Mesendoderm (in vitro differentiated cells): ENCODE data around the gene ABCC4.

Source experiments
- DNase-seq: peaks from one replicate; pipeline ENCODE4 v3.0.0; 2013
- H2AK5ac ChIP-seq: 2 replicates; pipeline ENCODE4 v1.6.1; 2013; ENCODE audit warnings: low read length, inconsistent platforms
- H2BK120ac ChIP-seq: 2 replicates; pipeline ENCODE4 v1.6.1; 2013; ENCODE audit warnings: low read depth, mild to moderate bottlenecking, low read length, moderate library complexity, mixed read lengths
- H2BK15ac ChIP-seq: replicated peaks from 2 replicates; pipeline ENCODE4 v1.6.1; 2013; ENCODE audit warnings: low read depth, mild to moderate bottlenecking, moderate library complexity
- H2BK5ac ChIP-seq: 2 replicates; pipeline ENCODE4 v1.6.1; 2013; ENCODE audit warnings: low read length, inconsistent platforms
- H3K18ac ChIP-seq: 2 replicates; pipeline ENCODE4 v1.6.1; 2013; ENCODE audit warnings: mild to moderate bottlenecking, low read length, mixed read lengths
- H3K23ac ChIP-seq: one replicate; pipeline ENCODE4 v1.6.1; 2013; ENCODE audit warnings: low read length
- H3K27ac ChIP-seq: 2 replicates; pipeline ENCODE4 v1.5.1; 2013; ENCODE audit warnings: low read depth, mild to moderate bottlenecking, inconsistent platforms, low read length, moderate library complexity
- H3K27me3 ChIP-seq: 2 replicates; pipeline ENCODE4 v1.6.1; 2013; ENCODE audit warnings: low read length, control low read depth, mild to moderate bottlenecking, inconsistent platforms; ENCODE audit not compliant: insufficient read depth, poor library complexity
- H3K36me3 ChIP-seq: 2 replicates; pipeline ENCODE4 v1.6.1; 2013; ENCODE audit warnings: low read length, inconsistent platforms; ENCODE audit not compliant: control insufficient read depth, insufficient read depth
- H3K4ac ChIP-seq: one replicate; pipeline ENCODE4 v1.6.1; 2013; ENCODE audit warnings: low read depth, mild to moderate bottlenecking, low read length, moderate library complexity
- H3K4me1 ChIP-seq: 2 replicates; pipeline ENCODE4 v1.6.1; 2013; ENCODE audit warnings: low read depth, low read length, inconsistent platforms; ENCODE audit not compliant: control insufficient read depth
- H3K4me2 ChIP-seq: 2 replicates; pipeline ENCODE4 v1.6.1; 2013; ENCODE audit warnings: low read length
- H3K4me3 ChIP-seq: 2 replicates; pipeline ENCODE4 v1.5.1; 2013; ENCODE audit warnings: mild to moderate bottlenecking, low read length
- H3K56ac ChIP-seq: one replicate; pipeline ENCODE4 v1.6.1; 2013; ENCODE audit warnings: low read length
- H3K79me1 ChIP-seq: 2 replicates; pipeline ENCODE4 v1.6.1; 2013; ENCODE audit warnings: low read length, inconsistent platforms
- H3K79me2 ChIP-seq: 2 replicates; pipeline ENCODE4 v1.6.1; 2013; ENCODE audit warnings: mild to moderate bottlenecking, low read length; ENCODE audit not compliant: control insufficient read depth, insufficient read depth
- H3K9ac ChIP-seq: 2 replicates; pipeline ENCODE4 v1.6.1; 2013; ENCODE audit warnings: low read length, inconsistent platforms
- H4K5ac ChIP-seq: one replicate; pipeline ENCODE4 v1.6.1; 2013; ENCODE audit warnings: low read length
- H4K8ac ChIP-seq: one replicate; pipeline ENCODE4 v1.6.1; 2013; ENCODE audit warnings: low read depth, mild to moderate bottlenecking, control low read depth, low read length, moderate library complexity
- WGBS: extraction: QIAGEN DNeasy Blood & Tissue Kit; methylation state at CpG from one replicate; pipeline ENCODE4 v1.1.7; 2013; ENCODE audit warnings: low lambda C conversion rate, missing lambda C conversion rate; ENCODE audit not compliant: insufficient coverage; ENCODE audit errors: extremely low coverage; 5-methylcytosine and 5-hydroxymethylcytosine counted together

Gene ABCC4

DNA sequence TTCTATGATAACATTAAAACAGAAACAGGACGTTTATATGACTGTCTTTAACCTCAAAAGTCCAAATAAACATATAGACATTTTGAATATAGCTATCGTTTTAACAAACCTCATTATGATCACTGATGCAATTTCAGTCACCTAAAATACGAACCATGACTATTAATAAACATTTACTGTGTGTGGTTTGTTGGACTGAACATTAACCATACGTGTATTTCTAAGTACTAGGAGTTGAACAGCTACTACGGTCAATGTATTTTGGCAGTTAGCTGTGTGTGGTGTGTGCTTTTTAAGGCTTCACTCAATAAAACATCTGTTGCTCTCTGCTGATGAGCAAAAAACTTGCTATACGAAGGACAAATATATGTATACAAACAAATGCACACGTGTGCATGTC, 281.4 kb downstream of the ABCC4 start:
- H3K4me1 ChIP-seq, result no peaks in the 10 kb centered on the region
- H4K8ac ChIP-seq, result no peak overlapping the region
- no peak overlapping the region for H3K23ac ChIP-seq
- no peak overlapping the region for H3K9ac ChIP-seq
- H3K56ac ChIP-seq, result no peak overlapping the region
- H2AK5ac ChIP-seq, result no peak overlapping the region
- H3K18ac ChIP-seq, result no peak overlapping the region
- H3K4me3 ChIP-seq, result no peak overlapping the region
- no CpG with 5 or more reads among the region's 7 CpGs for WGBS
- no peak overlapping the region for H2BK120ac ChIP-seq
- H3K4ac ChIP-seq, result no peak overlapping the region
- DNase-seq, result no peak
- H3K36me3 ChIP-seq, result no peaks in the 10 kb centered on the region
- no peaks in the 10 kb centered on the region for H3K27me3 ChIP-seq
- H3K79me1 ChIP-seq, result no peaks in the 10 kb centered on the region
- H3K79me2 ChIP-seq, result no peaks in the 10 kb centered on the region
- H4K5ac ChIP-seq, result no peak overlapping the region
- no peak overlapping the region for H2BK15ac ChIP-seq
- H3K27ac ChIP-seq, result no peak overlapping the region
- no peak overlapping the region for H3K4me2 ChIP-seq
- no peak overlapping the region for H2BK5ac ChIP-seq

DNA sequence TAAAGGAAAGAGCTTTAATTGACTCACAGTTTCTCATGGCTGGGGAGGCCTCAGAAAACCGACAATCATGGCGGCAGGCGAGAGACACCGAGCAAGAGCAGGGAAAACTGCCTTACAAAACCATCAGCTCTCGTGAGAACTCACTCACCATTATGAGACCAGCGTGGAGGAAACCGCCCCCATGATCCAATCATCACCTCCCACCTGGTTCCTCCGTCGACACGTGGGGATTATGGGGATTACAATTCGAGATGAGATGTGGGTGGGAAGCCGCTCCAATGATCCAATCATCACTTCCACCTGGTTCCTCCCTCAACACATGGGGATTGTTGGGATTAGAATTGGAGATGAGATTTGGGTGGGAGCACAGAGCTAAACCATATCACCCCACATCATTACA, 293.9 kb downstream of the ABCC4 start:
- no CpG with 5 or more reads among the region's 12 CpGs for whole genome bisulfite sequencing
- H3K18ac ChIP-seq, result no peak overlapping the region

DNA sequence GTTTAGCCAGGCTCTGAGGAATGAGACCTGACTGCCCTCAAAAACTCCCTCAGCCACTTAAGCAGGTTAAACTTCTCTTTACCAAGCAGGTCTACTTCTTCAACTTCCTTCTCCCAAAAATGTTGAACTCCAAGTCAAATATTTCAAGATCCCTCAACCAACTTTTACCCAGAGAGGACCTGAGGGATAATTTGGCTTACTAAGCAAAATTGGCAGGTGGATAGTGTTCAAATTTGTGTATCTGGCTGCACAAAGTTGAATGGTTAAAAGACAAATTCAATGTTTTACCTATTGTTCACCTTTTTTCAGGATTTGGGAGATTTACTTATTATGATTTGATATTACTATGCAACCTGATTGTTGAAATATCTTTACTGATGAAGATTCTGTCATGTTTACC, 296.0 kb downstream of the ABCC4 start:
- Histone ChIP-seq H3K27me3 (no peaks in the 10 kb centered on the region), H2BK120ac (no peak overlapping the region), H4K5ac (no peak overlapping the region)

More for the DNA sequence above, 293.9 kb downstream of the ABCC4 start:
- Histone ChIP-seq H3K4me3 (no peak overlapping the region), H3K79me2 (no peaks in the 10 kb centered on the region), H3K4ac (no peak overlapping the region), H4K5ac (no peak overlapping the region), H2BK120ac (no peak overlapping the region), H4K8ac (no peak overlapping the region), H2BK15ac (no peak overlapping the region), H2BK5ac (no peak overlapping the region), H3K9ac (no peak overlapping the region), H3K79me1 (no peaks in the 10 kb centered on the region), H3K27ac (no peak overlapping the region), H3K23ac (no peak overlapping the region), H3K4me1 (no peaks in the 10 kb centered on the region), H3K27me3 (no peaks in the 10 kb centered on the region), H3K36me3 (no peaks in the 10 kb centered on the region), H3K56ac (no peak overlapping the region), H3K4me2 (no peak overlapping the region), H2AK5ac (no peak overlapping the region)
- peak; percentile 34 for DNase-seq

DNA sequence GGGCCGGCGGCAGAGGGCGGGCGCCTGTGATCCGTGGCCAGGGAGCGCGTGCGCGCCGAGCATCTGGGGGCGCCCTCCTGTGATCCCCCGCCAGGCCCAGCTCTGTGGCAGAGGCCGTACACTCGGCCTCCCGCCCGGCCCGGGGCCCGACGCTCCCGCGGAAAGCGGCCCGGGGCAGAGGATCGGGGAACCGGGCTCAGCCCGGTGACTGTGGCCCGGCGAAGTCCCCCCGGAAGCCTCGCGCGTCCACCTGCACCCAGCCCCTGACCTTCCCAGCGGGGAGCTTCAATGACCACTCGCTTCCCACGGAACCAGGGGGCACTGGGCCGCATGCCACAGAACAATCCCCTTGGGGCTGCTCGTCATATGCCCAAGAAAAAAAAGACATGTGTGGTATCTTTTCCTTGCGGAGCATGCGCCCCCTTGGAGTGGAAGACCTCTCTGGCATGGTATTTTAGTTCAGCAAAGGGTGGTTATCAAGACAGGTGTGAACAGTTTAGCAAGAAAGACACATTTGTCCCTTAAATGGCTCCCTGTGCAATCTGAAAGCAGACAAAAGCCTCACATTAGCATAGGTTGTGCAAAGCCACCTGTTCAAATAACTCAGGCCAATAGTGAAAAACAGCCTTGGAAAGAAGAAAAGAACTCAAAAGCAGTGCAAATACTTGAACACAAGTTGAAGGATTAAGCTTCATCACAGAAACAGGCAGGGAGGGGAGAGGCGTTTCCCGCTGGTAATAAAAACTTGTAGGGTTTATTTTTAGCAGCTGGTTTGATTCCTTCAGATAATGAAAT, 298.0 kb downstream of the ABCC4 start:
- no peak overlapping the region for H4K8ac ChIP-seq
- no peaks in the 10 kb centered on the region for H3K27me3 ChIP-seq
- peak overlapping the region; percentile 36 for H3K9ac ChIP-seq
- H4K5ac ChIP-seq, result no peak overlapping the region
- no peak overlapping the region for H2BK5ac ChIP-seq
- peak overlapping the region; percentile 28 for H3K4me2 ChIP-seq
- no peaks in the 10 kb centered on the region for H3K36me3 ChIP-seq
- no peak overlapping the region for H2BK15ac ChIP-seq
- no peak overlapping the region for H2BK120ac ChIP-seq
- no peak overlapping the region for H3K18ac ChIP-seq
- no peaks in the 10 kb centered on the region for H3K79me2 ChIP-seq
- no peaks in the 10 kb centered on the region for H3K4me1 ChIP-seq
- H3K23ac ChIP-seq, result no peak overlapping the region
- H3K4ac ChIP-seq, result no peak overlapping the region
- H3K79me1 ChIP-seq, result no peaks in the 10 kb centered on the region
- H3K4me3 ChIP-seq, result no peak overlapping the region
- peak overlapping the region; percentile 70 for H3K56ac ChIP-seq
- WGBS, result no CpG with 5 or more reads among the region's 41 CpGs
- H3K27ac ChIP-seq, result no peak overlapping the region
- H2AK5ac ChIP-seq, result no peak overlapping the region
- no peak for DNase-seq

More for the DNA sequence above, 296.0 kb downstream of the ABCC4 start:
- no peak overlapping the region for H3K4me3 ChIP-seq
- no peak overlapping the region for H3K4ac ChIP-seq
- no peak overlapping the region for H3K4me2 ChIP-seq
- no peak overlapping the region for H2AK5ac ChIP-seq
- H3K18ac ChIP-seq, result no peak overlapping the region
- no peaks in the 10 kb centered on the region for H3K79me1 ChIP-seq
- H3K23ac ChIP-seq, result no peak overlapping the region
- H3K56ac ChIP-seq, result no peak overlapping the region
- no peaks in the 10 kb centered on the region for H3K79me2 ChIP-seq
- no peak overlapping the region for H4K8ac ChIP-seq
- no peak overlapping the region for H3K27ac ChIP-seq
- DNase-seq, result no peak
- H3K4me1 ChIP-seq, result no peaks in the 10 kb centered on the region
- no peaks in the 10 kb centered on the region for H3K36me3 ChIP-seq
- no peak overlapping the region for H3K9ac ChIP-seq
- no peak overlapping the region for H2BK5ac ChIP-seq
- H2BK15ac ChIP-seq, result no peak overlapping the region

DNA sequence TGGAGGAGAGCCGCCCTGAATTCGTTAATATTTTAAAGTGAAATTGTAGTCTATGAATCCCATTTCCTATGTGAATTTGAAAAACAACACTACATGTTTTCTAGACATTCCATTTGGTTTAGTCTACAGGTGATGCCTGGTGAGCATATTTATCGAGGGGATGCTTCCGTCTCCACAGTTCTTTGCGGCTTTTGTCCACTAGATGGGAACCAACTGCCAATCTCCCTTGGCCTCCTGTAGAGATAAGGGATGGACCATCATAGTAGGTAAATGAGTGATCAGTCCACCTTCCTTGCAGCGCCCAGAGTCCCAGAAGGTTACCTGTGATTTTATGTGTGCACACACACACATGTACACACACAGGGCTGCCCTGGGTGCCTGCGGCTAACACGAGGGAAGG, 299.1 kb downstream of the ABCC4 start:
- Histone ChIP-seq H3K79me2 (no peaks in the 10 kb centered on the region), H2BK15ac (no peak overlapping the region), H3K23ac (no peak overlapping the region), H3K79me1 (no peaks in the 10 kb centered on the region), H4K8ac (no peak overlapping the region), H3K4me3 (no peak overlapping the region), H3K4me1 (no peaks in the 10 kb centered on the region), H3K27me3 (no peaks in the 10 kb centered on the region), H3K36me3 (no peaks in the 10 kb centered on the region), H2BK120ac (no peak overlapping the region), H3K4ac (no peak overlapping the region), H4K5ac (no peak overlapping the region), H3K9ac (no peak overlapping the region), H3K56ac (no peak overlapping the region), H2BK5ac (no peak overlapping the region), H3K4me2 (no peak overlapping the region), H2AK5ac (no peak overlapping the region), H3K27ac (no peak overlapping the region), H3K18ac (no peak overlapping the region)
- no CpG with 5 or more reads among the region's 8 CpGs for WGBS
- DNase-seq, result peak; percentile 32

- no peaks in the 10 kb centered on the region for H3K27me3 ChIP-seq
- no peak overlapping the region for H2BK15ac ChIP-seq
- H3K18ac ChIP-seq, result no peak overlapping the region
- no peak overlapping the region for H3K56ac ChIP-seq
- no peak overlapping the region for H4K5ac ChIP-seq
- no peaks in the 10 kb centered on the region for H3K4me1 ChIP-seq
- no peak overlapping the region for H3K4me3 ChIP-seq
- H3K23ac ChIP-seq, result no peak overlapping the region
- no peak overlapping the region for H2BK5ac ChIP-seq
- H3K79me1 ChIP-seq, result no peaks in the 10 kb centered on the region
- H2BK120ac ChIP-seq, result no peak overlapping the region
- no CpG with 5 or more reads among the region's 2 CpGs for WGBS
- H3K4ac ChIP-seq, result no peak overlapping the region
- H3K9ac ChIP-seq, result no peak overlapping the region
- DNase-seq, result no peak
- H3K4me2 ChIP-seq, result no peak overlapping the region
- no peak overlapping the region for H4K8ac ChIP-seq
- H2AK5ac ChIP-seq, result no peak overlapping the region
- no peaks in the 10 kb centered on the region for H3K79me2 ChIP-seq
- H3K27ac ChIP-seq, result no peak overlapping the region
- no peaks in the 10 kb centered on the region for H3K36me3 ChIP-seq
Observed at GRCh38 chr13:94999871-95000270, 301.4 kb downstream of the ABCC4 start.
